ENCODE data around the gene C2orf76. TPM values are rescaled to one million over a fixed set of nuclear protein-coding genes. Genes with fewer than 3 reads are reported as not detected.

The C2orf76 gene
- total and polyA plus RNA-seq, 10 of the 15 experiments (the other 5 are each of a cell fraction or from before 2014, with no cell fraction given) = 14.0 to 46.1 (median 25.4) TPM

DNA sequence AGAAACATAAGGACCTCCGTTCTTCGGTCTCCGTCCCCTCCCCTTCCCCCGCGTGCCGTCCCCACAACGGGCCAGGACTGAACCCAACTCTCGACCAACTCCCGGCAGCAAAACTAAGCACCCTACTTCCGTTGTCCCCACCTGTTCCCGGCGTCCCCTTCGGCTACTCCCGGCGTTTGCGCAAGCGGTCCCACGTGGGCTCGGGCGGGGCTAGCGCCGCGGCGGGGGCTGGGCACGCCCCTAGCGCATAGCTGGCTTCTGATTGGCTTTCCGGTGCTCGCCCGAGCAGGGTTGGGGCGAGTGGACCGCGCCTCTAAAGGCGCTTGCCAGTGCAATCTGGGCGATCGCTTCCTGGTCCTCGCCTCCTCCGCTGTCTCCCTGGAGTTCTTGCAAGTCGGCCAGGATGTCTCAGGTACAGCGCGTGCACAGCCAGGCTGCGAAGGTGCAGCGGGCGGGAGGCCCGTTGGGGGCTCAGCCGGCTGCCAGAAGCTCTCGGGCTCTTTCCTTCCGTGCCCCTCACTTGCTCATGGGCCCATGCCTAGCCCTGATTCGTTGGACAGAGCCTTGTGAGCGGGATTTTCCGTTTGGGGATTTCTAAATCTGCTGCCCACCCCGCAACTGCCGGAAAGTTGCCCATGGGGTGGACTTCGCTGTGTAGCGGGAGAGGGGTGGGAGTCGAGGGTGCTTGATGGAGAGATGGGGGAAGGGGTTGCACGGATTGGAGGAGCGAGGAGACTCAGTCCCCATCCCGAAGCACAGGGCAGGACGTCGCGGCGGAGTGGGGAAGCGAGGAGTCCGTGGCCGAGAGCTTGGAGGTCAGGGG lies at the start of gene C2orf76, which contains the start of gene DBI (continued):
- TF ChIP-seq, protein P1, sequence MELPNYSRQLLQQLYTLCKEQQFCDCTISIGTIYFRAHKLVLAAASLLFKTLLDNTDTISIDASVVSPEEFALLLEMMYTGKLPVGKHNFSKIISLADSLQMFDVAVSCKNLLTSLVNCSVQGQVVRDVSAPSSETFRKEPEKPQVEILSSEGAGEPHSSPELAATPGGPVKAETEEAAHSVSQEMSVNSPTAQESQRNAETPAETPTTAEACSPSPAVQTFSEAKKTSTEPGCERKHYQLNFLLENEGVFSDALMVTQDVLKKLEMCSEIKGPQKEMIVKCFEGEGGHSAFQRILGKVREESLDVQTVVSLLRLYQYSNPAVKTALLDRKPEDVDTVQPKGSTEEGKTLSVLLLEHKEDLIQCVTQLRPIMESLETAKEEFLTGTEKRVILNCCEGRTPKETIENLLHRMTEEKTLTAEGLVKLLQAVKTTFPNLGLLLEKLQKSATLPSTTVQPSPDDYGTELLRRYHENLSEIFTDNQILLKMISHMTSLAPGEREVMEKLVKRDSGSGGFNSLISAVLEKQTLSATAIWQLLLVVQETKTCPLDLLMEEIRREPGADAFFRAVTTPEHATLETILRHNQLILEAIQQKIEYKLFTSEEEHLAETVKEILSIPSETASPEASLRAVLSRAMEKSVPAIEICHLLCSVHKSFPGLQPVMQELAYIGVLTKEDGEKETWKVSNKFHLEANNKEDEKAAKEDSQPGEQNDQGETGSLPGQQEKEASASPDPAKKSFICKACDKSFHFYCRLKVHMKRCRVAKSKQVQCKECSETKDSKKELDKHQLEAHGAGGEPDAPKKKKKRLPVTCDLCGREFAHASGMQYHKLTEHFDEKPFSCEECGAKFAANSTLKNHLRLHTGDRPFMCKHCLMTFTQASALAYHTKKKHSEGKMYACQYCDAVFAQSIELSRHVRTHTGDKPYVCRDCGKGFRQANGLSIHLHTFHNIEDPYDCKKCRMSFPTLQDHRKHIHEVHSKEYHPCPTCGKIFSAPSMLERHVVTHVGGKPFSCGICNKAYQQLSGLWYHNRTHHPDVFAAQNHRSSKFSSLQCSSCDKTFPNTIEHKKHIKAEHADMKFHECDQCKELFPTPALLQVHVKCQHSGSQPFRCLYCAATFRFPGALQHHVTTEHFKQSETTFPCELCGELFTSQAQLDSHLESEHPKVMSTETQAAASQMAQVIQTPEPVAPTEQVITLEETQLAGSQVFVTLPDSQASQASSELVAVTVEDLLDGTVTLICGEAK (IDR thresholded peaks at IDR 0.05; ENCODE audit: borderline replicate concordance) = peak; percentile 32; the same call in 1 of the 2 replicates
- TF ChIP-seq RCOR1 (conservative IDR thresholded peaks at IDR 0.05; ENCODE audit: low read depth, low read length) (no peak), EP300 (IDR thresholded peaks at IDR 0.05; ENCODE audit: borderline replicate concordance in 1 of 2, control insufficient read depth in 1 of 2, low read depth in 2 of 2, low read length in 2 of 2) (no peak; a peak in 1 of 4 replicates), CEBPB (IDR thresholded peaks at IDR 0.05; ENCODE audit: borderline replicate concordance in 1 of 2, low read depth in 2 of 2, low read length in 2 of 2) (peak in 1 of 2 experiments; percentile 99; a peak in 2 of 4 replicates), HDAC6 (IDR thresholded peaks at IDR 0.05; ENCODE audit: unreplicated experiment) (no peak), SMARCA5 (IDR thresholded peaks at IDR 0.05) (no peak), RAD21 (IDR thresholded peaks at IDR 0.05; ENCODE audit: insufficient read depth, low read depth, low read length) (no peak), BRCA1 (IDR thresholded peaks at IDR 0.05; ENCODE audit: low read depth, low read length) (no peak), NRF1 (conservative IDR thresholded peaks at IDR 0.05; ENCODE audit: low read depth, low read length) (peak; percentile 72), ASH2L (IDR thresholded peaks at IDR 0.05; ENCODE audit: borderline replicate concordance, low read depth) (no peak), FOXK2 (IDR thresholded peaks at IDR 0.05) (no peak), RB1 (IDR thresholded peaks at IDR 0.05; ENCODE audit: borderline replicate concordance) (no peak), PML (IDR thresholded peaks at IDR 0.05; ENCODE audit: low read length) (peak; percentile 98)
- TF ChIP-seq, protein P2, sequence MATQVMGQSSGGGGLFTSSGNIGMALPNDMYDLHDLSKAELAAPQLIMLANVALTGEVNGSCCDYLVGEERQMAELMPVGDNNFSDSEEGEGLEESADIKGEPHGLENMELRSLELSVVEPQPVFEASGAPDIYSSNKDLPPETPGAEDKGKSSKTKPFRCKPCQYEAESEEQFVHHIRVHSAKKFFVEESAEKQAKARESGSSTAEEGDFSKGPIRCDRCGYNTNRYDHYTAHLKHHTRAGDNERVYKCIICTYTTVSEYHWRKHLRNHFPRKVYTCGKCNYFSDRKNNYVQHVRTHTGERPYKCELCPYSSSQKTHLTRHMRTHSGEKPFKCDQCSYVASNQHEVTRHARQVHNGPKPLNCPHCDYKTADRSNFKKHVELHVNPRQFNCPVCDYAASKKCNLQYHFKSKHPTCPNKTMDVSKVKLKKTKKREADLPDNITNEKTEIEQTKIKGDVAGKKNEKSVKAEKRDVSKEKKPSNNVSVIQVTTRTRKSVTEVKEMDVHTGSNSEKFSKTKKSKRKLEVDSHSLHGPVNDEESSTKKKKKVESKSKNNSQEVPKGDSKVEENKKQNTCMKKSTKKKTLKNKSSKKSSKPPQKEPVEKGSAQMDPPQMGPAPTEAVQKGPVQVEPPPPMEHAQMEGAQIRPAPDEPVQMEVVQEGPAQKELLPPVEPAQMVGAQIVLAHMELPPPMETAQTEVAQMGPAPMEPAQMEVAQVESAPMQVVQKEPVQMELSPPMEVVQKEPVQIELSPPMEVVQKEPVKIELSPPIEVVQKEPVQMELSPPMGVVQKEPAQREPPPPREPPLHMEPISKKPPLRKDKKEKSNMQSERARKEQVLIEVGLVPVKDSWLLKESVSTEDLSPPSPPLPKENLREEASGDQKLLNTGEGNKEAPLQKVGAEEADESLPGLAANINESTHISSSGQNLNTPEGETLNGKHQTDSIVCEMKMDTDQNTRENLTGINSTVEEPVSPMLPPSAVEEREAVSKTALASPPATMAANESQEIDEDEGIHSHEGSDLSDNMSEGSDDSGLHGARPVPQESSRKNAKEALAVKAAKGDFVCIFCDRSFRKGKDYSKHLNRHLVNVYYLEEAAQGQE (IDR thresholded peaks at IDR 0.05; ENCODE audit: low read depth, low read length) = peak; percentile 1; the same call in 1 of the 2 replicates
- TF ChIP-seq, protein P3, sequence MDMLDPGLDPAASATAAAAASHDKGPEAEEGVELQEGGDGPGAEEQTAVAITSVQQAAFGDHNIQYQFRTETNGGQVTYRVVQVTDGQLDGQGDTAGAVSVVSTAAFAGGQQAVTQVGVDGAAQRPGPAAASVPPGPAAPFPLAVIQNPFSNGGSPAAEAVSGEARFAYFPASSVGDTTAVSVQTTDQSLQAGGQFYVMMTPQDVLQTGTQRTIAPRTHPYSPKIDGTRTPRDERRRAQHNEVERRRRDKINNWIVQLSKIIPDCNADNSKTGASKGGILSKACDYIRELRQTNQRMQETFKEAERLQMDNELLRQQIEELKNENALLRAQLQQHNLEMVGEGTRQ (IDR thresholded peaks at IDR 0.05; ENCODE audit: borderline replicate concordance, low read depth, low read length) = peak; percentile 78
- TF ChIP-seq, protein P4, sequence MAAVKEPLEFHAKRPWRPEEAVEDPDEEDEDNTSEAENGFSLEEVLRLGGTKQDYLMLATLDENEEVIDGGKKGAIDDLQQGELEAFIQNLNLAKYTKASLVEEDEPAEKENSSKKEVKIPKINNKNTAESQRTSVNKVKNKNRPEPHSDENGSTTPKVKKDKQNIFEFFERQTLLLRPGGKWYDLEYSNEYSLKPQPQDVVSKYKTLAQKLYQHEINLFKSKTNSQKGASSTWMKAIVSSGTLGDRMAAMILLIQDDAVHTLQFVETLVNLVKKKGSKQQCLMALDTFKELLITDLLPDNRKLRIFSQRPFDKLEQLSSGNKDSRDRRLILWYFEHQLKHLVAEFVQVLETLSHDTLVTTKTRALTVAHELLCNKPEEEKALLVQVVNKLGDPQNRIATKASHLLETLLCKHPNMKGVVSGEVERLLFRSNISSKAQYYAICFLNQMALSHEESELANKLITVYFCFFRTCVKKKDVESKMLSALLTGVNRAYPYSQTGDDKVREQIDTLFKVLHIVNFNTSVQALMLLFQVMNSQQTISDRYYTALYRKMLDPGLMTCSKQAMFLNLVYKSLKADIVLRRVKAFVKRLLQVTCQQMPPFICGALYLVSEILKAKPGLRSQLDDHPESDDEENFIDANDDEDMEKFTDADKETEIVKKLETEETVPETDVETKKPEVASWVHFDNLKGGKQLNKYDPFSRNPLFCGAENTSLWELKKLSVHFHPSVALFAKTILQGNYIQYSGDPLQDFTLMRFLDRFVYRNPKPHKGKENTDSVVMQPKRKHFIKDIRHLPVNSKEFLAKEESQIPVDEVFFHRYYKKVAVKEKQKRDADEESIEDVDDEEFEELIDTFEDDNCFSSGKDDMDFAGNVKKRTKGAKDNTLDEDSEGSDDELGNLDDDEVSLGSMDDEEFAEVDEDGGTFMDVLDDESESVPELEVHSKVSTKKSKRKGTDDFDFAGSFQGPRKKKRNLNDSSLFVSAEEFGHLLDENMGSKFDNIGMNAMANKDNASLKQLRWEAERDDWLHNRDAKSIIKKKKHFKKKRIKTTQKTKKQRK (IDR thresholded peaks at IDR 0.05; ENCODE audit: low read depth, low read length) = no peak

All from GM12878 (cell line).